OCI-LY1 (cell line): ENCODE measurements around the gene FAM53B.

ENCODE experiments used
- H2AFZ ChIP-seq: fragments of 200-600 bp; sonication (generic), shearing (Covaris generic); 2 replicates; pipeline ENCODE4 v1.6.0; 2014; ENCODE audit warnings: antibody characterized with exemption, mild to moderate bottlenecking, low read length
- H3F3A ChIP-seq: fragments of 200-600 bp; sonication (generic), shearing (Covaris generic); 2 replicates; pipeline ENCODE4 v1.6.0; 2014; ENCODE audit warnings: mild to moderate bottlenecking, antibody characterized with exemption, low read length, moderate library complexity; ENCODE audit not compliant: insufficient read depth
- H3K27ac ChIP-seq: fragments of 200-600 bp; sonication (generic); 2 replicates; pipeline ENCODE4 v1.5.1; 2014; ENCODE audit warnings: low read length, mixed run types, mild to moderate bottlenecking, low read depth; ENCODE audit not compliant: poor library complexity, severe bottlenecking
- H3K27me3 ChIP-seq: fragments of 200-600 bp; sonication (generic); 2 replicates; pipeline ENCODE4 v1.6.0; 2014; ENCODE audit warnings: antibody characterized with exemption, mild to moderate bottlenecking, low read length, moderate library complexity; ENCODE audit not compliant: insufficient read depth
- H3K36me3 ChIP-seq: fragments of 200-600 bp; sonication (generic); 2 replicates; pipeline ENCODE4 v1.6.1; 2014; ENCODE audit warnings: mild to moderate bottlenecking, antibody characterized with exemption, low read length, moderate library complexity, mixed read lengths; ENCODE audit not compliant: insufficient read depth
- H3K4me1 ChIP-seq: fragments of 200-600 bp; sonication (generic); 2 replicates; pipeline ENCODE4 v1.5.1; 2014; ENCODE audit warnings: mild to moderate bottlenecking, low read length, moderate library complexity; ENCODE audit not compliant: insufficient read depth, severe bottlenecking
- H3K4me2 ChIP-seq: fragments of 200-600 bp; sonication (generic), shearing (Covaris generic); 2 replicates; pipeline ENCODE4 v1.6.1; 2014; ENCODE audit warnings: low read length
- H3K4me3 ChIP-seq: fragments of 200-600 bp; sonication (generic); 2 replicates; pipeline ENCODE4 v1.5.1; 2014; ENCODE audit warnings: low read length, low read depth, mild to moderate bottlenecking, mixed read lengths; ENCODE audit not compliant: poor library complexity, severe bottlenecking
- H3K79me2 ChIP-seq: fragments of 200-600 bp; shearing (Covaris generic); 2 replicates; pipeline ENCODE4 v1.6.1; 2016; ENCODE audit warnings: mixed run types, low read length, mixed read lengths; ENCODE audit not compliant: insufficient read depth
- H3K9ac ChIP-seq: fragments of 200-600 bp; sonication (generic), shearing (Covaris generic); 2 replicates; pipeline ENCODE4 v1.6.1; 2014; ENCODE audit warnings: mild to moderate bottlenecking, low read length, mixed read lengths
- H3K9me2 ChIP-seq: fragments of 200-600 bp; sonication (generic), shearing (Covaris generic); 2 replicates; pipeline ENCODE4 v1.6.1; 2014; ENCODE audit warnings: low read depth, mild to moderate bottlenecking, low read length, mixed read lengths
- H3K9me3 ChIP-seq: fragments of 200-600 bp; shearing (Covaris generic); 2 replicates; pipeline ENCODE4 v1.6.1; 2014; ENCODE audit warnings: low read length, mixed read lengths
- H4K20me1 ChIP-seq: fragments of 200-600 bp; sonication (generic), shearing (Covaris generic); 2 replicates; pipeline ENCODE4 v1.6.0; 2016; ENCODE audit warnings: mild to moderate bottlenecking, low read length; ENCODE audit not compliant: insufficient read depth
- CTCF ChIP-seq: fragments of 200-600 bp; sonication (generic), shearing (Covaris generic); IDR thresholded peaks from 2 replicates; pipeline ENCODE4 v1.5.1; 2017; ENCODE audit warnings: mild to moderate bottlenecking, antibody characterized with exemption, low read length, moderate library complexity, mixed read lengths
- EZH2 ChIP-seq: fragments of 200-600 bp; sonication (generic), shearing (Covaris generic); IDR thresholded peaks from 2 replicates; pipeline ENCODE4 v1.8.0; 2017; ENCODE audit warnings: borderline replicate concordance, mixed run types, mild to moderate bottlenecking, antibody characterized with exemption, low read length, moderate library complexity, mixed read lengths

The FAM53B gene

GRCh38 chr10:124728830-124729661, 15.1 kb downstream of the FAM53B start:
- no peak overlapping the region for H3K4me3 ChIP-seq
- no peaks in the 10 kb centered on the region for H3K9me2 ChIP-seq
- peaks cover 85% of the 10 kb centered on the region for H3K4me1 ChIP-seq
- no peak overlapping the region for H2AFZ ChIP-seq
- no peak overlapping the region for H3K9ac ChIP-seq
- H3K27ac ChIP-seq: peak overlapping the region; percentile 69
- H4K20me1 ChIP-seq: no peaks in the 10 kb centered on the region
- H3K27me3 ChIP-seq: no peaks in the 10 kb centered on the region
- no peaks in the 10 kb centered on the region for H3K9me3 ChIP-seq
- TF ChIP-seq CTCF (no peak), EZH2 (no peak)
- peak overlapping the region; percentile 27; the same call in 1 of the 2 replicates for H3K4me2 ChIP-seq
- peaks cover 55% of the 10 kb centered on the region for H3K36me3 ChIP-seq
- H3K79me2 ChIP-seq: peaks cover 40% of the 10 kb centered on the region
- H3F3A ChIP-seq: peaks cover 2% of the 10 kb centered on the region; the same call in 1 of the 2 replicates

GRCh38 chr10:124728071-124728829, 15.9 kb downstream of the FAM53B start:
- peaks cover 32% of the 10 kb centered on the region for H3K79me2 ChIP-seq
- H3K9ac ChIP-seq: no peak overlapping the region; the same call in 1 of the 2 replicates
- no peaks in the 10 kb centered on the region for H3K9me3 ChIP-seq
- H4K20me1 ChIP-seq: no peaks in the 10 kb centered on the region
- peak overlapping the region; percentile 69 for H3K27ac ChIP-seq
- H3K27me3 ChIP-seq: no peaks in the 10 kb centered on the region
- TF ChIP-seq EZH2 (no peak), CTCF (no peak)
- H2AFZ ChIP-seq: no peak overlapping the region
- no peak overlapping the region for H3K4me3 ChIP-seq
- peak overlapping the region; percentile 27; the same call in 1 of the 2 replicates for H3K4me2 ChIP-seq
- H3F3A ChIP-seq: peaks cover 2% of the 10 kb centered on the region; the same call in 1 of the 2 replicates
- H3K9me2 ChIP-seq: no peaks in the 10 kb centered on the region
- H3K36me3 ChIP-seq: peaks cover 58% of the 10 kb centered on the region
- peaks cover 85% of the 10 kb centered on the region for H3K4me1 ChIP-seq

- Histone ChIP-seq H3K4me3 (no peak overlapping the region), H3K9ac (no peak overlapping the region; the same call in 1 of the 2 replicates), H3K4me2 (no peak overlapping the region; the same call in 1 of the 2 replicates), H3F3A (peaks cover 2% of the 10 kb centered on the region; the same call in 1 of the 2 replicates), H3K9me2 (no peaks in the 10 kb centered on the region), H3K4me1 (peaks cover 87% of the 10 kb centered on the region), H3K36me3 (peaks cover 54% of the 10 kb centered on the region), H3K9me3 (no peaks in the 10 kb centered on the region), H3K27ac (peak overlapping the region; percentile 43), H3K27me3 (no peaks in the 10 kb centered on the region), H4K20me1 (no peaks in the 10 kb centered on the region), H3K79me2 (peaks cover 37% of the 10 kb centered on the region), H2AFZ (no peak overlapping the region)
- TF ChIP-seq EZH2: no peak
- no peak for TF ChIP-seq CTCF
These were observed 16.7 kb downstream of the FAM53B start for GRCh38 chr10:124727361-124727960.
